Astrocyte of the spinal cord (primary cell): ENCODE data around the gene TNNI2.
A peak's percentile ranks its signal among the peaks of the same experiment; 100 is the strongest.

Source experiments
- DNase-seq: peaks from one replicate; pipeline ENCODE4 v3.0.0; 2011; ENCODE audit warnings: low read depth, low spot score
- H3K4me3 ChIP-seq: 2 replicates; pipeline ENCODE4 v1.5.1; 2011; ENCODE audit warnings: low read depth, mild to moderate bottlenecking, low read length, moderate library complexity
- CTCF ChIP-seq: IDR thresholded peaks from 2 replicates; pipeline ENCODE4 v1.5.1; 2012; ENCODE audit warnings: low read depth, mild to moderate bottlenecking, low read length, inconsistent platforms
- in situ Hi-C: cut with HindIII; loops from 2 replicates; pipeline ENCODE4 v1.10.0; 2017; ENCODE audit warnings: low sequenced_read_pairs

Gene TNNI2

GRCh38 chr11:1866226-1866625, 27.4 kb downstream of the TNNI2 start:
- no peak for DNase-seq
- in situ Hi-C loops = no loop called here
- TF ChIP-seq CTCF = no peak
- H3K4me3 ChIP-seq = no peak overlapping the region

GRCh38 chr11:1866776-1867175, 28.0 kb downstream of the TNNI2 start:
- TF ChIP-seq CTCF = no peak
- no peak overlapping the region for H3K4me3 ChIP-seq
- in situ Hi-C loops = no loop called here

GRCh38 chr11:1867381-1867780, 28.6 kb downstream of the TNNI2 start:
- no peak for TF ChIP-seq CTCF
- no peak overlapping the region for H3K4me3 ChIP-seq
- no peak for DNase-seq
- in situ Hi-C loops = no loop called here

More at GRCh38 chr11:1866776-1867175, 28.0 kb downstream of the TNNI2 start:
- no peak for DNase-seq

GRCh38 chr11:1868056-1868635, 29.4 kb downstream of the TNNI2 start:
- H3K4me3 ChIP-seq = no peak overlapping the region
- in situ Hi-C loops = no loop called here
- no peak for DNase-seq
- TF ChIP-seq CTCF = no peak

- no peak for TF ChIP-seq CTCF
- H3K4me3 ChIP-seq = no peak overlapping the region
- no peak for DNase-seq
- in situ Hi-C loops = no loop called here
Observed at GRCh38 chr11:1868636-1869291, 30.0 kb downstream of the TNNI2 start.

GRCh38 chr11:1869427-1870325, 30.9 kb downstream of the TNNI2 start:
- H3K4me3 ChIP-seq = no peak overlapping the region
- peak; percentile 15 for TF ChIP-seq CTCF
- in situ Hi-C loops = no loop called here
- no peak for DNase-seq
